Germinal center (tissue), 1 donor: ENCODE measurements around the gene ZBTB25.

Experiments
- DNase-seq: peaks from one replicate; pipeline ENCODE4 v3.0.0; 2012; ENCODE audit warnings: mixed read lengths, low spot score

Gene ZBTB25

GRCh38 chr14:64439141-64439540 lies 64.5 kb downstream of the ZBTB25 start:
- no peak for DNase-seq

GRCh38 chr14:64438181-64438841 lies 65.3 kb downstream of the ZBTB25 start:
- no peak for DNase-seq

- no peak for DNase-seq
Observed at GRCh38 chr14:64434528-64434927, 69.1 kb downstream of the ZBTB25 start.

GRCh38 chr14:64423987-64424386 lies 79.7 kb downstream of the ZBTB25 start:
- no peak for DNase-seq

- no peak for DNase-seq
Observed at GRCh38 chr14:64422756-64423155, 80.9 kb downstream of the ZBTB25 start.

GRCh38 chr14:64422005-64422404 lies 81.6 kb downstream of the ZBTB25 start:
- no peak for DNase-seq

- DNase-seq: no peak
Observed at GRCh38 chr14:64421166-64421565, 82.5 kb downstream of the ZBTB25 start.

- DNase-seq: no peak
Observed at GRCh38 chr14:64419003-64419402, 84.6 kb downstream of the ZBTB25 start.

- no peak for DNase-seq
Observed at GRCh38 chr14:64417771-64418125, 85.9 kb downstream of the ZBTB25 start.

GRCh38 chr14:64417055-64417770 lies 86.4 kb downstream of the ZBTB25 start:
- no peak for DNase-seq

- DNase-seq: no peak
Observed at GRCh38 chr14:64416348-64416932, 87.2 kb downstream of the ZBTB25 start.

- no peak for DNase-seq
Observed at GRCh38 chr14:64412237-64412636, 91.4 kb downstream of the ZBTB25 start.

- DNase-seq: no peak
Observed at GRCh38 chr14:64411001-64411400, 92.6 kb downstream of the ZBTB25 start.

- no peak for DNase-seq
Observed at GRCh38 chr14:64410084-64410774, 93.4 kb downstream of the ZBTB25 start.

GRCh38 chr14:64409126-64409920 lies 94.3 kb downstream of the ZBTB25 start:
- DNase-seq: no peak

- DNase-seq: no peak
Observed at GRCh38 chr14:64407329-64407728, 96.3 kb downstream of the ZBTB25 start.

- DNase-seq: no peak
Observed at GRCh38 chr14:64405295-64405694, 98.3 kb downstream of the ZBTB25 start.

- no peak for DNase-seq
Observed at GRCh38 chr14:64401949-64402348, 101.7 kb downstream of the ZBTB25 start.

GRCh38 chr14:64400829-64401459 lies 102.7 kb downstream of the ZBTB25 start:
- DNase-seq: no peak
